ENCODE results near the gene MYNN.

Gene MYNN

GRCh38 chr3:169812332-169813235 is 39.4 kb downstream of the MYNN start, which contains the start of the genes LRRC34 and LRRIQ4 (continued):
- TF ChIP-seq, protein P1, sequence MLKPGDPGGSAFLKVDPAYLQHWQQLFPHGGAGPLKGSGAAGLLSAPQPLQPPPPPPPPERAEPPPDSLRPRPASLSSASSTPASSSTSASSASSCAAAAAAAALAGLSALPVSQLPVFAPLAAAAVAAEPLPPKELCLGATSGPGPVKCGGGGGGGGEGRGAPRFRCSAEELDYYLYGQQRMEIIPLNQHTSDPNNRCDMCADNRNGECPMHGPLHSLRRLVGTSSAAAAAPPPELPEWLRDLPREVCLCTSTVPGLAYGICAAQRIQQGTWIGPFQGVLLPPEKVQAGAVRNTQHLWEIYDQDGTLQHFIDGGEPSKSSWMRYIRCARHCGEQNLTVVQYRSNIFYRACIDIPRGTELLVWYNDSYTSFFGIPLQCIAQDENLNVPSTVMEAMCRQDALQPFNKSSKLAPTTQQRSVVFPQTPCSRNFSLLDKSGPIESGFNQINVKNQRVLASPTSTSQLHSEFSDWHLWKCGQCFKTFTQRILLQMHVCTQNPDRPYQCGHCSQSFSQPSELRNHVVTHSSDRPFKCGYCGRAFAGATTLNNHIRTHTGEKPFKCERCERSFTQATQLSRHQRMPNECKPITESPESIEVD (tag by site-specific recombination; IDR thresholded peaks at IDR 0.05): no peak
- TF ChIP-seq ZBTB7A (tag by site-specific recombination; IDR thresholded peaks at IDR 0.05; ENCODE audit: low read depth) (no peak), MZF1 (tag by site-specific recombination; IDR thresholded peaks at IDR 0.05; ENCODE audit: borderline replicate concordance) (no peak), KLF16 (tag by site-specific recombination; IDR thresholded peaks at IDR 0.05) (0 out of 2 replicates have a peak, but pooled peaks have one; percentile 6), ZNF514 (tag by site-specific recombination; IDR thresholded peaks at IDR 0.05) (no peak), FEZF1 (tag by site-specific recombination; IDR thresholded peaks at IDR 0.05) (0 out of 2 replicates have a peak, but pooled peaks have one; percentile 16), ZNF335 (tag by site-specific recombination; conservative IDR thresholded peaks at IDR 0.05) (peak; percentile 71), ZNF266 (tag by site-specific recombination; IDR thresholded peaks at IDR 0.05; ENCODE audit: low read depth) (no peak), ZNF274 (IDR thresholded peaks at IDR 0.05; ENCODE audit: low read length) (no peak), ZNF274 (tag by site-specific recombination; IDR thresholded peaks at IDR 0.05; ENCODE audit: borderline replicate concordance) (no peak), MEIS1 (CRISPR knock-in tag; IDR thresholded peaks at IDR 0.05; ENCODE audit: borderline replicate concordance) (no peak), ZNF18 (tag by site-specific recombination; IDR thresholded peaks at IDR 0.05) (no peak), ZNF548 (tag by site-specific recombination; IDR thresholded peaks at IDR 0.05) (no peak), IKZF3 (tag by site-specific recombination; IDR thresholded peaks at IDR 0.05) (peak; percentile 47; the same call in 1 of the 2 replicates), ZBTB17 (tag by site-specific recombination; IDR thresholded peaks at IDR 0.05) (peak; percentile 77), ZNF585B (tag by site-specific recombination; IDR thresholded peaks at IDR 0.05) (peak; percentile 66), ZBTB10 (tag by site-specific recombination; IDR thresholded peaks at IDR 0.05) (peak; percentile 7; the same call in 1 of the 2 replicates), WT1 (tag by site-specific recombination; IDR thresholded peaks at IDR 0.05) (no peak), BCL11B (tag by site-specific recombination; IDR thresholded peaks at IDR 0.05; ENCODE audit: low read depth) (no peak), ZNF184 (tag by site-specific recombination; IDR thresholded peaks at IDR 0.05) (no peak), ZBTB20 (tag by site-specific recombination; IDR thresholded peaks at IDR 0.05) (peak; percentile 39; the same call in 1 of the 2 replicates), ZBTB26 (tag by site-specific recombination; optimal IDR thresholded peaks at IDR 0.05) (peak; percentile 97), ZNF670 (tag by site-specific recombination; IDR thresholded peaks at IDR 0.05; ENCODE audit: low read depth) (no peak)
- TF ChIP-seq, protein P2, sequence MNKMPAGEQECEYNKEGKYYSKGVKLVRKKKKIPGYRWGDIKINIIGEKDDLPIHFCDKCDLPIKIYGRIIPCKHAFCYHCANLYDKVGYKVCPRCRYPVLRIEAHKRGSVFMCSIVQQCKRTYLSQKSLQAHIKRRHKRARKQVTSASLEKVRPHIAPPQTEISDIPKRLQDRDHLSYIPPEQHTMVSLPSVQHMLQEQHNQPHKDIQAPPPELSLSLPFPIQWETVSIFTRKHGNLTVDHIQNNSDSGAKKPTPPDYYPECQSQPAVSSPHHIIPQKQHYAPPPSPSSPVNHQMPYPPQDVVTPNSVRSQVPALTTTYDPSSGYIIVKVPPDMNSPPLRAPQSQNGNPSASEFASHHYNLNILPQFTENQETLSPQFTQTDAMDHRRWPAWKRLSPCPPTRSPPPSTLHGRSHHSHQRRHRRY (tag by site-specific recombination; IDR thresholded peaks at IDR 0.05): no peak
- TF ChIP-seq, protein P3, sequence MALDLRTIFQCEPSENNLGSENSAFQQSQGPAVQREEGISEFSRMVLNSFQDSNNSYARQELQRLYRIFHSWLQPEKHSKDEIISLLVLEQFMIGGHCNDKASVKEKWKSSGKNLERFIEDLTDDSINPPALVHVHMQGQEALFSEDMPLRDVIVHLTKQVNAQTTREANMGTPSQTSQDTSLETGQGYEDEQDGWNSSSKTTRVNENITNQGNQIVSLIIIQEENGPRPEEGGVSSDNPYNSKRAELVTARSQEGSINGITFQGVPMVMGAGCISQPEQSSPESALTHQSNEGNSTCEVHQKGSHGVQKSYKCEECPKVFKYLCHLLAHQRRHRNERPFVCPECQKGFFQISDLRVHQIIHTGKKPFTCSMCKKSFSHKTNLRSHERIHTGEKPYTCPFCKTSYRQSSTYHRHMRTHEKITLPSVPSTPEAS (tag by site-specific recombination; IDR thresholded peaks at IDR 0.05): no peak
- TF ChIP-seq, protein P4, sequence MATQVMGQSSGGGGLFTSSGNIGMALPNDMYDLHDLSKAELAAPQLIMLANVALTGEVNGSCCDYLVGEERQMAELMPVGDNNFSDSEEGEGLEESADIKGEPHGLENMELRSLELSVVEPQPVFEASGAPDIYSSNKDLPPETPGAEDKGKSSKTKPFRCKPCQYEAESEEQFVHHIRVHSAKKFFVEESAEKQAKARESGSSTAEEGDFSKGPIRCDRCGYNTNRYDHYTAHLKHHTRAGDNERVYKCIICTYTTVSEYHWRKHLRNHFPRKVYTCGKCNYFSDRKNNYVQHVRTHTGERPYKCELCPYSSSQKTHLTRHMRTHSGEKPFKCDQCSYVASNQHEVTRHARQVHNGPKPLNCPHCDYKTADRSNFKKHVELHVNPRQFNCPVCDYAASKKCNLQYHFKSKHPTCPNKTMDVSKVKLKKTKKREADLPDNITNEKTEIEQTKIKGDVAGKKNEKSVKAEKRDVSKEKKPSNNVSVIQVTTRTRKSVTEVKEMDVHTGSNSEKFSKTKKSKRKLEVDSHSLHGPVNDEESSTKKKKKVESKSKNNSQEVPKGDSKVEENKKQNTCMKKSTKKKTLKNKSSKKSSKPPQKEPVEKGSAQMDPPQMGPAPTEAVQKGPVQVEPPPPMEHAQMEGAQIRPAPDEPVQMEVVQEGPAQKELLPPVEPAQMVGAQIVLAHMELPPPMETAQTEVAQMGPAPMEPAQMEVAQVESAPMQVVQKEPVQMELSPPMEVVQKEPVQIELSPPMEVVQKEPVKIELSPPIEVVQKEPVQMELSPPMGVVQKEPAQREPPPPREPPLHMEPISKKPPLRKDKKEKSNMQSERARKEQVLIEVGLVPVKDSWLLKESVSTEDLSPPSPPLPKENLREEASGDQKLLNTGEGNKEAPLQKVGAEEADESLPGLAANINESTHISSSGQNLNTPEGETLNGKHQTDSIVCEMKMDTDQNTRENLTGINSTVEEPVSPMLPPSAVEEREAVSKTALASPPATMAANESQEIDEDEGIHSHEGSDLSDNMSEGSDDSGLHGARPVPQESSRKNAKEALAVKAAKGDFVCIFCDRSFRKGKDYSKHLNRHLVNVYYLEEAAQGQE (tag by site-specific recombination; IDR thresholded peaks at IDR 0.05): 0 out of 2 replicates have a peak, but pooled peaks have one; percentile 36
